Measurements from ENCODE around the gene GCGR.

Gene GCGR

DNA sequence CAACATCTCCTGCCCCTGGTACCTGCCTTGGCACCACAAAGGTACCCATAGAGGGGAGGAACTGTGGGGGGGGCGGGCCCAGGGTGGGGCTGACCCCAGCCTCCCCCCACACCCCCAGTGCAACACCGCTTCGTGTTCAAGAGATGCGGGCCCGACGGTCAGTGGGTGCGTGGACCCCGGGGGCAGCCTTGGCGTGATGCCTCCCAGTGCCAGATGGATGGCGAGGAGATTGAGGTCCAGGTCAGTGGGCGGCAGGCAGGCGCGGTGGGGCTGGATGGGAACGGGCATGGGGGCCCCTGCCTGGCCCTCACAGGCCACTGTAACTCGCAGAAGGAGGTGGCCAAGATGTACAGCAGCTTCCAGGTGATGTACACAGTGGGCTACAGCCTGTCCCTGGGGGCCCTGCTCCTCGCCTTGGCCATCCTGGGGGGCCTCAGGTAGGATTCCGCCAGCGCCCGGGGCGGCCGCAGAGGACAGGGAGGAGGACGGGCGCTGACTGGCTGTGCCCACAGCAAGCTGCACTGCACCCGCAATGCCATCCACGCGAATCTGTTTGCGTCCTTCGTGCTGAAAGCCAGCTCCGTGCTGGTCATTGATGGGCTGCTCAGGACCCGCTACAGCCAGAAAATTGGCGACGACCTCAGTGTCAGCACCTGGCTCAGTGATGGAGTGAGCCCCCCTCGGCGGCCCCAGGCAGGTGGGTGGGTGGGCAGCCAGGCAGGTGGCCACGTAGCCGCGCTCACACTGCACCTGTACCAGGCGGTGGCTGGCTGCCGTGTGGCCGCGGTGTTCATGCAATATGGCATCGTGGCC lies 7.1 kb downstream of the GCGR start:
- ChIA-PET POLR2A (interaction anchor here (0.6 kb wide), 1 partner anchor 128 kb away, joined by 3 read pairs; no protein-coding TSS in a partner anchor), CTCF (interaction anchor here (0.8 kb wide), 1 partner anchor 351 kb away, joined by 3 read pairs; no protein-coding TSS in a partner anchor)
- H3K27ac ChIP-seq (ENCODE audit: extremely low read depth, low read depth, low read length): no peak overlapping the region
- H3K4me3 ChIP-seq (ENCODE audit: low read depth, low read length): no peak overlapping the region
- peaks cover 11% of the 10 kb centered on the region for H3K4me1 ChIP-seq (ENCODE audit: control insufficient read depth, insufficient read depth, low read length)
- H3K36me3 ChIP-seq (ENCODE audit: control insufficient read depth in 2 of 2, insufficient read depth in 1 of 2, low read length in 2 of 2): no peaks in the 10 kb centered on the region
- TF ChIP-seq ZNF529 (tag by site-specific recombination; IDR thresholded peaks at IDR 0.05; ENCODE audit: insufficient replicate concordance) (no peak), ZNF175 (tag by site-specific recombination; IDR thresholded peaks at IDR 0.05) (no peak), ZNF558 (tag by site-specific recombination; IDR thresholded peaks at IDR 0.05) (no peak)
- no peaks in the 10 kb centered on the region for H3K9me3 ChIP-seq (ENCODE audit: control insufficient read depth, insufficient read depth, low read depth, low read length)

DNA sequence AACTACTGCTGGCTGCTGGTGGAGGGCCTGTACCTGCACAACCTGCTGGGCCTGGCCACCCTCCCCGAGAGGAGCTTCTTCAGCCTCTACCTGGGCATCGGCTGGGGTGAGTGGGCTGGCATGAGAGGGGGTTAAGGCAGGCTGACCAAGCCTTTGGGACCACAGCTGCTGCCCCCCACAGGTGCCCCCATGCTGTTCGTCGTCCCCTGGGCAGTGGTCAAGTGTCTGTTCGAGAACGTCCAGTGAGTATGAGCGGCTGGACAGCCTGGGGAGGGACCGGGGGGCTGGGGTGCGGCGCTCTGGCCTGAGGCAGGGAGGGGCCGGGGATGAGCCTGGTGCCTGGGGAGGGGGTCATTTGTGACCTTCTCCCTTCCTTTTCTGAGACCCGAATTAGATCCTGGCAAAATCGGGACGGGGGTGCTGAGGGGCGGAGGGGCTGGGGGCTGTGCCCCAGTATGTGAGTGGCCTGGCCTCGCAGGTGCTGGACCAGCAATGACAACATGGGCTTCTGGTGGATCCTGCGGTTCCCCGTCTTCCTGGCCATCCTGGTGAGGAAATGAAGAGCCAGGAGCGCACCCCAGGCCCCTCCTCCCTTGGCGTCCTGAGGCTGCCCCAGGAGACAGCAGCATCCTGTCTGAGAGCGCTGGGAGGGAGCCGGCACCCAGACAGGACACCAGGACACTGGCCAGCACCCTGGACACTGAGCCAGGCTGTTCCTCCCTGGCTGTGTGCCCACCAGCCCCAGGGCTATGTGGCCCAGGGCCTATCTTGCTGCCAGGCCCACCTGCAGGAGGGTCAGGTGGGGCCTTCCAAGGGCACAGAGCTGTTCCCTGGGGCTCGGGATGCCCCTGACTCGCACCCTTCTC lies 8.0 kb downstream of the GCGR start:
- H3K27ac ChIP-seq (ENCODE audit: extremely low read depth, low read depth, low read length): no peak overlapping the region
- H3K9me3 ChIP-seq (ENCODE audit: control insufficient read depth, insufficient read depth, low read depth, low read length): no peaks in the 10 kb centered on the region
- CTCF ChIA-PET: interaction anchor here (0.8 to 1.6 kb wide), 2 partner anchors 10 to 350 kb away, joined by 3 to 5 read pairs; no protein-coding TSS in a partner anchor
- TF ChIP-seq, protein P1, sequence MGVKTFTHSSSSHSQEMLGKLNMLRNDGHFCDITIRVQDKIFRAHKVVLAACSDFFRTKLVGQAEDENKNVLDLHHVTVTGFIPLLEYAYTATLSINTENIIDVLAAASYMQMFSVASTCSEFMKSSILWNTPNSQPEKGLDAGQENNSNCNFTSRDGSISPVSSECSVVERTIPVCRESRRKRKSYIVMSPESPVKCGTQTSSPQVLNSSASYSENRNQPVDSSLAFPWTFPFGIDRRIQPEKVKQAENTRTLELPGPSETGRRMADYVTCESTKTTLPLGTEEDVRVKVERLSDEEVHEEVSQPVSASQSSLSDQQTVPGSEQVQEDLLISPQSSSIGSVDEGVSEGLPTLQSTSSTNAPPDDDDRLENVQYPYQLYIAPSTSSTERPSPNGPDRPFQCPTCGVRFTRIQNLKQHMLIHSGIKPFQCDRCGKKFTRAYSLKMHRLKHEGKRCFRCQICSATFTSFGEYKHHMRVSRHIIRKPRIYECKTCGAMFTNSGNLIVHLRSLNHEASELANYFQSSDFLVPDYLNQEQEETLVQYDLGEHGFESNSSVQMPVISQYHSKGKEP (tag by site-specific recombination; IDR thresholded peaks at IDR 0.05): no peak
- TF ChIP-seq, protein P2, sequence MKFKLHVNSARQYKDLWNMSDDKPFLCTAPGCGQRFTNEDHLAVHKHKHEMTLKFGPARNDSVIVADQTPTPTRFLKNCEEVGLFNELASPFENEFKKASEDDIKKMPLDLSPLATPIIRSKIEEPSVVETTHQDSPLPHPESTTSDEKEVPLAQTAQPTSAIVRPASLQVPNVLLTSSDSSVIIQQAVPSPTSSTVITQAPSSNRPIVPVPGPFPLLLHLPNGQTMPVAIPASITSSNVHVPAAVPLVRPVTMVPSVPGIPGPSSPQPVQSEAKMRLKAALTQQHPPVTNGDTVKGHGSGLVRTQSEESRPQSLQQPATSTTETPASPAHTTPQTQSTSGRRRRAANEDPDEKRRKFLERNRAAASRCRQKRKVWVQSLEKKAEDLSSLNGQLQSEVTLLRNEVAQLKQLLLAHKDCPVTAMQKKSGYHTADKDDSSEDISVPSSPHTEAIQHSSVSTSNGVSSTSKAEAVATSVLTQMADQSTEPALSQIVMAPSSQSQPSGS (tag by site-specific recombination; IDR thresholded peaks at IDR 0.05; ENCODE audit: low read depth): no peak
- no peak for TF ChIP-seq KLF10 (tag by site-specific recombination; IDR thresholded peaks at IDR 0.05)
- TF ChIP-seq YY2 (tag by site-specific recombination; IDR thresholded peaks at IDR 0.05): no peak
- no peak for TF ChIP-seq ZFP37 (tag by site-specific recombination; IDR thresholded peaks at IDR 0.05)
- TF ChIP-seq, protein P3, sequence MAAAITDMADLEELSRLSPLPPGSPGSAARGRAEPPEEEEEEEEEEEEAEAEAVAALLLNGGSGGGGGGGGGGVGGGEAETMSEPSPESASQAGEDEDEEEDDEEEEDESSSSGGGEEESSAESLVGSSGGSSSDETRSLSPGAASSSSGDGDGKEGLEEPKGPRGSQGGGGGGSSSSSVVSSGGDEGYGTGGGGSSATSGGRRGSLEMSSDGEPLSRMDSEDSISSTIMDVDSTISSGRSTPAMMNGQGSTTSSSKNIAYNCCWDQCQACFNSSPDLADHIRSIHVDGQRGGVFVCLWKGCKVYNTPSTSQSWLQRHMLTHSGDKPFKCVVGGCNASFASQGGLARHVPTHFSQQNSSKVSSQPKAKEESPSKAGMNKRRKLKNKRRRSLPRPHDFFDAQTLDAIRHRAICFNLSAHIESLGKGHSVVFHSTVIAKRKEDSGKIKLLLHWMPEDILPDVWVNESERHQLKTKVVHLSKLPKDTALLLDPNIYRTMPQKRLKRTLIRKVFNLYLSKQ (tag by site-specific recombination; IDR thresholded peaks at IDR 0.05; ENCODE audit: borderline replicate concordance): no peak
- no peak for TF ChIP-seq ZNF426 (tag by site-specific recombination; IDR thresholded peaks at IDR 0.05)
- TF ChIP-seq ZNF16 (tag by site-specific recombination; IDR thresholded peaks at IDR 0.05; ENCODE audit: low read depth): no peak
- no peak for TF ChIP-seq ZNF621 (tag by site-specific recombination; IDR thresholded peaks at IDR 0.05)
- no peak for TF ChIP-seq FEZF1 (tag by site-specific recombination; IDR thresholded peaks at IDR 0.05)
- no peaks in the 10 kb centered on the region for H3K36me3 ChIP-seq (ENCODE audit: control insufficient read depth in 2 of 2, insufficient read depth in 1 of 2, low read length in 2 of 2)
- POLR2A ChIA-PET: interaction anchor here (0.5 kb wide), 1 partner anchor 16 kb away, joined by 3 read pairs; no protein-coding TSS in a partner anchor
- no peak overlapping the region for H3K4me3 ChIP-seq (ENCODE audit: low read depth, low read length)
- H3K4me1 ChIP-seq (ENCODE audit: control insufficient read depth, insufficient read depth, low read length): peaks cover 11% of the 10 kb centered on the region
